ENCODE data around the gene KRT4.
"Not testable (repeated sequence)": the region's sequence is repeated elsewhere in the genome, so short reads cannot be mapped to it uniquely, and the experiment has no call there.

The KRT4 gene

DNA sequence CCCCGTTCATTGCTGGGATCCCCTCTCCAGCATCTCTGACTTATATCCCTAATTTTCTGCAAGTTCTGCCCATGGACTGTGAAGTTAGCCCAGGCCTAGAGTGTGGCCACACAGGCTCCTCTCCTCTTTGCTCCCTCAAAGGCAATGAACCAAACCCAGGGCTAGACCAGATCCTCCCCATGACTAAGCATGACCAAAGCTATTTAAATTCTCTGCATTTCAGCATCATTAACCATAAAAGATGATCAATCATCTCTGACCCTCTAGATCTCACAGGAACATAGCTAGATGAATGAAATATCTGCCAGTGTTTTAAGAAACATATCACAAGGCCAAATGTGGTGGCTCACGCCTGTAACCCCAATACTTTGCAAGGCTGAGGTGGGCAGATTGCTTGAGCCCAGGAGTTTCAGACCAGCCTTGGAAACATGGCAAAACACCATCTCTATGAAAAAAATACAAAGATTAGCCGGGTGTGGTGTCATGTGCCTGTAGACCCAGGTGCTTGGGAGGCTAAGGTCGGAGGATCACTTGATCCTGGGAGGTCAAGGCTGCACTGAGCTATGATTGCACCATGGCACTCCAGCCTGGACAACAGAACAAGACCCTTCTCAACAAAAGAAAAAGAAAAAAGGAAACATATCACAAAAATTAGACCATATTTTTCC is 15.8 kb downstream of the KRT4 start:
- Histone ChIP-seq H3K4me1 (ENCODE audit: control insufficient read depth, insufficient read depth, low read length) (no peaks in the 10 kb centered on the region), H3K4me3 (ENCODE audit: low read length in 2 of 2) (no peak overlapping the region), H3K9ac (ENCODE audit: low read length in 2 of 2) (no peak overlapping the region), H3K9me3 (ENCODE audit: control insufficient read depth in 2 of 2, low read length in 2 of 2) (no peaks in the 10 kb centered on the region), H3K27me3 (ENCODE audit: control insufficient read depth in 1 of 2, insufficient read depth in 2 of 2, low read length in 2 of 2) (peaks cover 0 to 3% of the 10 kb centered on the region in 2 donors), H3K36me3 (ENCODE audit: control insufficient read depth in 2 of 2, insufficient read depth in 2 of 2, low read length in 2 of 2) (no peaks in the 10 kb centered on the region), H3K27ac (ENCODE audit: low read length) (no peak overlapping the region)

DNA sequence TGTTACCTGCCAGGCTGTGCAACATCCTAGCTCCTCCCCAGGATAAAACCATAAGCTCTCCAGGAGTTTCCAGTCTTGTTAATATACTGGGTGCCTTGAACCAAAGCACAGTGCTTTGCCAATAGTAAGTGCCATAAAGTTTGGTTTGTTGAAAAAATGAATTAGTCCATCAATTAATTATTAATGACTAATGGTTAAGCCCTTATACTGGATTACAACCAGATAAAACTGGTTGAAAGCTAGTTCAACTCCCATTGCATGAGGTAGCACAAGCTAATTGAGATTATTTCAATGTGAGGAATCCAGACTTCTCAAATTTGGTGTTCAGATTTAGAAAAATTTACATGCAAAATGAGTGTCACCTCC is 16.4 kb downstream of the KRT4 start:
- Histone ChIP-seq H3K4me1 (ENCODE audit: control insufficient read depth, insufficient read depth, low read length) (no peaks in the 10 kb centered on the region), H3K9me3 (ENCODE audit: control insufficient read depth in 2 of 2, low read length in 2 of 2) (no peaks in the 10 kb centered on the region), H3K4me3 (ENCODE audit: low read length in 2 of 2) (no peak overlapping the region), H3K27me3 (ENCODE audit: control insufficient read depth in 1 of 2, insufficient read depth in 2 of 2, low read length in 2 of 2) (peaks cover 0 to 3% of the 10 kb centered on the region in 2 donors), H3K9ac (ENCODE audit: low read length in 2 of 2) (no peak overlapping the region), H3K27ac (ENCODE audit: low read length) (no peak overlapping the region), H3K36me3 (ENCODE audit: control insufficient read depth in 2 of 2, insufficient read depth in 2 of 2, low read length in 2 of 2) (no peaks in the 10 kb centered on the region)

DNA sequence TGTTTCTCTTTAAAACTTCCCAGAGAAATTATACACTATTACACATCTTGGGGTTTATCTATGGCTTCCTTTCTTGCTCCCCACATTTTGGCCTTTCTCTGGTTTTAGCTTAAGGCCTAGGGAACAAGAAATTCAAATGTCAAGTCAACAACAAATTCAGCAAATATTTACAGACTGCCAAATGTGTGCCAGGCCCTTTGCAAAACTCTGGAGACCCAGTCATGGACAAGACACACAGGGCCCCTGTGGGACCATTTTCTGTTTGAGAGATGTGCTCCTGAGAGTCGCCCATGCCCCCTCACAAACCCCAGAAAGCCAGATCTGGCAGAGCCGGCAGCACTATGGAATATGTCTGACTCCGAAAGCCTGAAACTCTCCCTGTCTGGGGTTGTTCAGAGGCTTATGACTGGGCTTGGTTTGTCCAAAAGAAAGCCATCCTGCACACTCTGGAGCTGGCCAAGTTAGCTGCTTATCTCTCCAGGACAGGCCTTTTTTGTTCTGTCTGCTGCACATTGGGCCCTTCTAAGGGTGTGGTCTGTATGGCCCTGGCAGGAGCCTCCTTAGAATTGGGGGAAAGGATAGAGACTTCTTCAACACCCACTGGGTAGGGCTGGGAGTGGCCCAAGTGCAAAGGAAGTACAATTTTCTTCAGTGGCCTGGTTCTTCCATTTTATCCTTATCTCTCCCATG is 16.9 kb downstream of the KRT4 start:
- H3K9me3 ChIP-seq (ENCODE audit: control insufficient read depth in 2 of 2, low read length in 2 of 2): no peaks in the 10 kb centered on the region
- no peak overlapping the region for H3K9ac ChIP-seq (ENCODE audit: low read length in 2 of 2)
- no peak overlapping the region for H3K4me3 ChIP-seq (ENCODE audit: low read length in 2 of 2)
- peaks cover under 1 to 6% of the 10 kb centered on the region in 2 donors for H3K27me3 ChIP-seq (ENCODE audit: control insufficient read depth in 1 of 2, insufficient read depth in 2 of 2, low read length in 2 of 2)
- H3K4me1 ChIP-seq (ENCODE audit: control insufficient read depth, insufficient read depth, low read length): no peaks in the 10 kb centered on the region
- H3K36me3 ChIP-seq (ENCODE audit: control insufficient read depth in 2 of 2, insufficient read depth in 2 of 2, low read length in 2 of 2): no peaks in the 10 kb centered on the region
- no peak overlapping the region for H3K27ac ChIP-seq (ENCODE audit: low read length)

DNA sequence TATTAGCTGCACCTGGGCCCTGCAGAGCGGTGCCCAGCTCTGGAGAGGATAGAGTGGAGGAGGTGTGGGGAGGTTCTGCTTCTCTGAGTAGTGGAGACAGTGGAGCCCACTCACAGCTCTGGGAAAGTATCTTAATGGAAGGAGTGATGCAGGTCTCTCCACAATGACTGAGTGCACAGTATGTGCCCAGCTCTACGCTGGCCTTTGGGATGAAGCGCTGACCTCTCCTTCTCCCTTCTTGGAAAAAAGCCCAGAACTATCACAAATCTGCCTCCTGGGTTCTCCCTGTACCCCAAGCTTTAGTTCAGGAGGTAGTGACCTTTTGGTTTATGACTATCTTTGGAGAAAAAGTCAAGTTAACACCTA is 17.5 kb downstream of the KRT4 start:
- Histone ChIP-seq H3K27me3 (ENCODE audit: control insufficient read depth in 1 of 2, insufficient read depth in 2 of 2, low read length in 2 of 2) (peaks cover 6 to 9% of the 10 kb centered on the region in 2 donors), H3K4me3 (ENCODE audit: low read length in 2 of 2) (no peak overlapping the region), H3K36me3 (ENCODE audit: control insufficient read depth in 2 of 2, insufficient read depth in 2 of 2, low read length in 2 of 2) (no peaks in the 10 kb centered on the region), H3K27ac (ENCODE audit: low read length) (no peak overlapping the region), H3K4me1 (ENCODE audit: control insufficient read depth, insufficient read depth, low read length) (no peaks in the 10 kb centered on the region), H3K9ac (ENCODE audit: low read length in 2 of 2) (no peak overlapping the region), H3K9me3 (ENCODE audit: control insufficient read depth in 2 of 2, low read length in 2 of 2) (no peaks in the 10 kb centered on the region)

DNA sequence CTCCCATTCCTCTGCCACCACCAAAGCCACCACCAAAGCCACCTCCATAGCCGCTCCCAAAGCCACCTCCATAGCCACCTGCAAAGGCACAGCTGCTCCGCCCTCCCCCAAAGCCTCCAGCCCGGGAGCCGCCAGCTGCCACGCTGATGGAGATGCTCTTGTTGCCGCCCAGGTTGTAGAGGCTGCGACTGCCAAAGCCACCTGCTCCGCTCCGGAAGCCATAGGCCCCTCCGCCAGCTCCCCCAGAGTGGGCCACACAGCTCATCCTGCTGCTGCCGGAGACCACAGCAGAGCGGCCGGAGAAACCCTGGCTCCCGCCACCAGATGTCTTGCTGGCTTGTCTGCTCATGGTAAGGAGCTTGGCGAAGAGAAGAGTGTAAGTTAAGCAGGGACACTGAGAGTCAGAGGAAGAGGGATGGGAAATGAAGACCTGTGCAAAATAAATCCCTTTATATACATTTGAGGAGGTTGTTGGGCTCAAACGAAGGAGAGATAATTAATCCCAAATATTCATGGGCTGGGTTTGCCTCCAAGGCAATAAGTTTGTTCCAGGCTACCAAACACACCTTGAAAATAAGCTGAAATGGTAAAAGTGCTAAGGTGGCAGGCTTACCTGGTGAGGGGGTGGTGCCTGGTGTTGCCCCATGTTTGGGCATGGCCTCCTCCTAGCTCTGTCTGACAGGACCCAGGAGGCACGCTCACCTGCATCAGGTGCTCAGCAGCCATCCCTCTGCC is 18.1 kb downstream of the KRT4 start, which contains the start of gene KRT3:
TSS of gene KRT3 (minus strand) at position 424 of the 735 bp plus-strand sequence. CDS start at position 349, 75 bp downstream.
- Histone ChIP-seq H3K27ac (ENCODE audit: low read length) (no peak within 1 kb of the TSS), H3K27me3 (ENCODE audit: control insufficient read depth in 1 of 2, insufficient read depth in 2 of 2, low read length in 2 of 2) (peaks cover 11 to 14% of the 10 kb centered on the region in 2 donors)

DNA sequence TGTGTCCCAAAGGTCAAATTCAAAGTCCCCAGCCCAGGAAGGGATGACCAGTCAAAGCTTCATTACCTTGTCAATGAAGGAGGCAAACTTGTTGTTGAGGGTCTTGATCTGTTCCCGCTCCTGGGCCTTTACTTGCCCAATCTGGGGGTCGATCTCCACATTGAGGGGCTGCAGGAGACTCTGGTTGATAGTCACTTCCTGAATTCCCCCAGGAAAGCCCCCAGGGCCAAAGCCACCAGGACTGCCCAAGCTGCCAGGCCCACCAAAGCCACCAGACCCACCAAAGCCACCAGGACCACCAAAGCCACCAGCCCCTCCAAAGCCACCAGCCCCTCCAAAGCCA is 18.6 kb downstream of the KRT4 start:
- H3K27ac ChIP-seq (ENCODE audit: low read length); H3K9me3 ChIP-seq (ENCODE audit: control insufficient read depth in 2 of 2, low read length in 2 of 2); H3K9ac ChIP-seq (ENCODE audit: low read length in 2 of 2); H3K36me3 ChIP-seq (ENCODE audit: control insufficient read depth in 2 of 2, insufficient read depth in 2 of 2, low read length in 2 of 2); H3K4me1 ChIP-seq (ENCODE audit: control insufficient read depth, insufficient read depth, low read length); H3K4me3 ChIP-seq (ENCODE audit: low read length in 2 of 2): not testable (repeated sequence)
- peaks cover 14 to 16% of the 10 kb centered on the region in 2 donors for H3K27me3 ChIP-seq (ENCODE audit: control insufficient read depth in 1 of 2, insufficient read depth in 2 of 2, low read length in 2 of 2)

More for the DNA sequence above, 18.1 kb downstream of the KRT4 start, which contains the start of gene KRT3:
- no peak within 1 kb of the TSS for H3K9ac ChIP-seq (ENCODE audit: low read length in 2 of 2)
- H3K4me1 ChIP-seq (ENCODE audit: control insufficient read depth, insufficient read depth, low read length): no peaks in the 10 kb centered on the region
- no peaks in the 10 kb centered on the region for H3K9me3 ChIP-seq (ENCODE audit: control insufficient read depth in 2 of 2, low read length in 2 of 2)
- H3K4me3 ChIP-seq (ENCODE audit: low read length in 2 of 2): no peak within 1 kb of the TSS
- no peaks in the 10 kb centered on the region for H3K36me3 ChIP-seq (ENCODE audit: control insufficient read depth in 2 of 2, insufficient read depth in 2 of 2, low read length in 2 of 2)

DNA sequence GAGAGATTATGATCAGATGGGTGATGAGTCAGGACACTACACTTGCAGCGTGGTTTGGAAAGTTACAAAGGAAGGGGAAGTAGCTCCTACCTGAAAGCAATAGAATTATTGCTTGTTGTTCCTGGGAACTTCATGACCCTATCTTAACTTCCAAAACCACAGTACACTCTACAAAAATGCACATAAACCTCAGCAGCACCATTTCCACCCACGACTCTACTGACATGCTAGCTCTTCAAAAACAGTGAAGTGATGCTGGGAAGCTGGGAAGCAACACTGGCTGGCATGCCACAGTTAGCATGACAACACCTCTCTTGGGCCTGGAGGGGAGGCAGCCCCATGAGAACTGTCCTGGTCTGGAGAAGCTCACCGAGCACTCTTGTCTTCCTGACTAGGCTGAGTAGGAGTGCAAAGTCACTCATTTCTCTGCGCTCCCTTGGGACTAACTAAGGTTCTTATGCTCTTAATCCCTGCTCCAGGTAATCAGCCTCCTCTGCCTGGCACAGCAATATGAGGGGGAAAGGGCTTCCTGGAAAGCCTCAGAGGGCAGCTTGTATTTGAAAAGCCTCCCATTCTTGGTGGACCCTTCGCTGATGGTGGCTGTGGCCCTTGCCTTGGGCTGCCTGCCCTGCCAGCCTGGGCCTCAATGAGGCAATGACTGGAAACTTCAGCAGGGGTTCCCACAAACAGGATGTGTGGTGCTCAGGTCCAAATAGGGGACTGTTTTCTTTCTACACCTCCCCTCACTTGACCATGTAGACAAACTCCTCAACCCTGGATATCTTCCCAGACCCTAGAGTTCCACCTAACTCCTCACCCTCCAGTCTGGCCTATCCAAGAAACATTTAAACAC is 19.2 kb downstream of the KRT4 start:
- H3K9me3 ChIP-seq (ENCODE audit: control insufficient read depth in 2 of 2, low read length in 2 of 2): no peaks in the 10 kb centered on the region
- no peak overlapping the region for H3K9ac ChIP-seq (ENCODE audit: low read length in 2 of 2)
- no peak overlapping the region for H3K27ac ChIP-seq (ENCODE audit: low read length)
- peaks cover 14 to 22% of the 10 kb centered on the region in 2 donors for H3K27me3 ChIP-seq (ENCODE audit: control insufficient read depth in 1 of 2, insufficient read depth in 2 of 2, low read length in 2 of 2)
- peaks cover 6% of the 10 kb centered on the region for H3K4me1 ChIP-seq (ENCODE audit: control insufficient read depth, insufficient read depth, low read length)
- H3K36me3 ChIP-seq (ENCODE audit: control insufficient read depth in 2 of 2, insufficient read depth in 2 of 2, low read length in 2 of 2): no peaks in the 10 kb centered on the region
- no peak overlapping the region for H3K4me3 ChIP-seq (ENCODE audit: low read length in 2 of 2)

DNA sequence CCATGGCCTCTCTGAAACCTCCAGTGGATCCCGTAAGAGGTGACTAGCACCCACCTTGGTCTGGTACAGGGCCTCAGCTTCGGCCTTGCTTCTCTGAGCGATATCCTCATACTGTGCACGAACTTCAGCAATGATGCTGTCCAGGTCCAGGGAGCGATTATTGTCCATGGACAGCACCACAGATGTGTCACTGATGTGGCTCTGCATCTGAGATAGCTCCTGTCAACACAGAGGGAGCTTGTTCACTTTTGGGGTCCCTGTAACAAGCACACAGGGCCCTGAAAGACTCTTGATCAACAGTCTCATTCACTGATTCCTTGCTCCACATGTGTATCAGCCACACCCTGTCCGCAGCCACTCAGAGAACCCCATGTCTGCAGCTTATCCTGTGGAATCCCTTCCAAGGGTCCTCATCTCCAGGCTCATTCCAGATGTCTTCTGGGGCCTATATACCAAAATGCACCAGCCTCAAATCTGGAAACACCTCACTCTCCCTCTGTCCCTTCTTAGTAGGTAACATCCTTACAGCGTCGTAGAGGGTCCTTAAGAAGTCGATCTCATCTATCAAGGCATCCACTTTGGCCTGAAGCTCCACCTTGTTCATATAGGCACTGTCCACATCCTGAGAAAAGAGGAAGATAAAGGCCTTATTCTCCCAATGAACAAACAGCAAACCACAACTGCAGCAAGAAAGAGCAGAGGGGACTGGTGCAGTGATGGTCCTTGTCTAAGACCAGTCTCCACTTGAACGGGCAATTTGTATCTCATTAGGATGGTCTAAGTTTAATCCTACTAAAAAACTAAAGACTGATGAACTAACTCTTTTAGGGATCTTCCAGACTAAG is 21.5 kb downstream of the KRT4 start:
- Histone ChIP-seq H3K9ac (ENCODE audit: low read length in 2 of 2) (no peak overlapping the region), H3K27me3 (ENCODE audit: control insufficient read depth in 1 of 2, insufficient read depth in 2 of 2, low read length in 2 of 2) (peaks cover 19 to 23% of the 10 kb centered on the region in 2 donors), H3K4me1 (ENCODE audit: control insufficient read depth, insufficient read depth, low read length) (peaks cover 6% of the 10 kb centered on the region), H3K36me3 (ENCODE audit: control insufficient read depth in 2 of 2, insufficient read depth in 2 of 2, low read length in 2 of 2) (no peaks in the 10 kb centered on the region), H3K4me3 (ENCODE audit: low read length in 2 of 2) (no peak overlapping the region), H3K9me3 (ENCODE audit: control insufficient read depth in 2 of 2, low read length in 2 of 2) (no peaks in the 10 kb centered on the region), H3K27ac (ENCODE audit: low read length) (no peak overlapping the region)

DNA sequence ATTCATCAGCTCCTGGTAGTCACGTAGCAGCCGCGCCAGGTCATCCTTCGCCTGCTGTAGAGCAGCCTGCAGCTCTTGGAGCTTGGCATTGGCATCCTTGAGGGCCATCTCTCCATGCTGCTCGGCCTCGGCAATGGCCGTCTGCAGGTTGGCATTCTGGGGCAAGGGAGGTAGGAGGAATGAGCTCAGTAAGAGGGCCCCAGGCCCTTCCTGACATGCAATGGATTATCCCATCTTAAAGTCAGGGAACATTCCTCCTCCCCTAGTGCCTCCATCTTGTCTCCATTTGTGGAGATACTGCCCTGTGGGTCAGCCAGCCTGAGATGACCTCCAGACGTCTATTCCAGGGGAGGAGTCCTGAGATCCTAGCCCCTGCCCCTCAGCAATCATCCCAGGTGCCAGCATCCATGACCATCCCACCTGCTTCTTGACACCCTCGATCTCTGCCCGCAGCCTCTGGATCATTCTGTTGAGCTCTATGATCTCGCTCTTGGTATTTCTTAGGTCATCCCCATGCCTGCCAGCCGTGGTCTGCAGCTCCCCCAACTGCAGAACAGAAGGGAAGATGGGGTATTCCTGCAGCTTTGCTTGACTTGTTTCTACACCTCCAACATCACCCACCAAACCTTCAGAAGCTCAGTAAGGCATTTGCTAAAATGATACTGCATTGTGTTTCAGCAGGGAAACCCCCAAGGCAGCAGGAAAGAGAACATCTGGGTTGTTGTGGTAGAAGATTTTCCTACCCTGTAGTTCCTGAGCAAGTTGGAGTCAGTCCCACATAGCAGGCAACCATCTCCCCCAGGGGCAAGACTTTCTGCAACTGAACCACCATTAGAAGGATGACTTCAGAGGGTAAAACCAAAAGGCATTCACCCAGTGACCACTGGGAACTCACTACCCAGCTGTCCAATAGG is 22.4 kb downstream of the KRT4 start:
- H3K36me3 ChIP-seq (ENCODE audit: control insufficient read depth in 2 of 2, insufficient read depth in 2 of 2, low read length in 2 of 2): no peaks in the 10 kb centered on the region
- H3K27me3 ChIP-seq (ENCODE audit: control insufficient read depth in 1 of 2, insufficient read depth in 2 of 2, low read length in 2 of 2): peaks cover 19 to 23% of the 10 kb centered on the region in 2 donors
- no peaks in the 10 kb centered on the region for H3K9me3 ChIP-seq (ENCODE audit: control insufficient read depth in 2 of 2, low read length in 2 of 2)
- no peak overlapping the region for H3K4me3 ChIP-seq (ENCODE audit: low read length in 2 of 2)
- no peak overlapping the region for H3K9ac ChIP-seq (ENCODE audit: low read length in 2 of 2)
- H3K27ac ChIP-seq (ENCODE audit: low read length): no peak overlapping the region
- H3K4me1 ChIP-seq (ENCODE audit: control insufficient read depth, insufficient read depth, low read length): peaks cover 6% of the 10 kb centered on the region
